Measurements from ENCODE around the gene MEIS1.

Gene MEIS1

GRCh38 chr2:66535574-66536289 is 100.8 kb downstream of the MEIS1 start:
- DNase-seq (ENCODE audit: low read depth in 2 of 2), result no peak

DNA sequence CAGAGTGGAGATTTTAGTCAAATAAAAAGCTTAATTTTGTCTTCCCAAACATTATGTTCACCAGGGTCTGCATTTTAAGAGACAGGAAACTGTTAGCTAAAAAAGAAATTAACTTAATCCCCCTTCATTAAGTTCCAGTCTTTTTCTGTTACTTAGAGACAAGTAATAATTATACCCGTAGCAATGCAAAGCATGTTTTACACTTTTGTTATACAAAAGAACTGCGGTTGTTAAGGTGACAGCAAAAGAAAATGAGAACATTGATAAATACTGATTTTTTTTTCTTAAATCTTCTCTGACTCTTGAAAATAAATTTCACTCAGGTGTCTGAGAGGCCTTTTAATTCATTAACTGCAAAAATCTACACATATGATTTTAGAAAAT is 101.4 kb downstream of the MEIS1 start:
- DNase-seq (ENCODE audit: low read depth in 2 of 2), result no peak

DNA sequence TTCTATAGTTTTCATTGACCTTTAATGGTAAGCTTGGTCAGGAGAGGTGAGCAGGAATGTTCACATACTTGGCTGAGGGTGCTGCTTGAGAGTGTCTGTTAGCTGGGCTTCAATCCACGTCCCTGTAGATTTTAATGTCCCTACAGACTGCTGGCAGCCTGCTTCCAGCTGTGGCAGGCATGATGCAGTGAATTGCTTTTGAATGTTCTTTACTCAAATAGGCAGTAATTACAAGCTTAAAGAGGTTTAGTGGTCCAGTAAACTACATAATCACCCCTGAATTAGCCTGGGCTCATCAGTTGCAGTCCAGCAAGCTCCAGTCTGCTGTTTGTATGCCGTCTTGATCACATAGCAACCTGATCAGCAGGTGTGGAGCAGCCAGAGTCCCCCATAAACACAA is 102.1 kb downstream of the MEIS1 start:
- DNase-seq (ENCODE audit: low read depth in 2 of 2), result no peak

DNA sequence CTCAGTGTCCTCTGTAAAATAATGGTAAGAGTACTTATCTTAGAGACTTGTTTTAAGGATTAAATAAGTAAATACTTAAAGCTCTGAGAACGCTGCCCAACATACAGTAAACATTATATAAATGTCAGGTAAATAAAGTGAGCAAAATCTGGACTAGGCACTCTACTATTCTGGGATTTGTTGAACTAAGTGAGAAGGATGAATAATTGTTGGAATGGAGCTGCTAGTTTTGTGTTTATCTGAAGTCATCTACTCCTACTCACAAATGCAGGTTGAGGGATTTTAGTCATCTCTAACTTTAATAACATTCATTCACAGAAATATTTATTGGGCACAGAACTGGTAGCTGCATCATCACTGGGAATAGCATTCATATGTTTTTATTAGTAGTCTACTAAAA is 103.4 kb downstream of the MEIS1 start:
- DNase-seq (ENCODE audit: low read depth in 2 of 2), result no peak

DNA sequence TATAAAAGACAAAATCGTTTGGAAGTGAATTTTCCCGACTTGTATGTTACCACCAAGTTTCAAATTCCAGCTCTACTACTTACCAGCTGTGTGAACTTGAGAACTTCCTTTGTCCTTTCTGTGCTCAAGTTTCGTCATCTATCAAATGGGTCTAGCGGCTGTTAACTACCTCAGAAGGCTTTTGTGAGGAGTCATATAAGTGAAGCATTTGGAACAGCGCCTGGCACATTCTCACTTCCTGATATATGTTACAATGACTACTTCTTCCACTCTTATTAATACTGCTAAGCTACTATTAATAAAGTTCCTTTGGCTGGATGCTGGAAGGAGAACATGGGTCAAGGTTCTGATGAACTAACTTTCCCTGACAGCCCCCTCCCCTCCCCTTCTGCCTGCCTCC is 104.5 kb downstream of the MEIS1 start:
- no peak for DNase-seq (ENCODE audit: low read depth in 2 of 2)

GRCh38 chr2:66541646-66542045 is 106.7 kb downstream of the MEIS1 start:
- no peak for DNase-seq (ENCODE audit: low read depth in 2 of 2)

DNA sequence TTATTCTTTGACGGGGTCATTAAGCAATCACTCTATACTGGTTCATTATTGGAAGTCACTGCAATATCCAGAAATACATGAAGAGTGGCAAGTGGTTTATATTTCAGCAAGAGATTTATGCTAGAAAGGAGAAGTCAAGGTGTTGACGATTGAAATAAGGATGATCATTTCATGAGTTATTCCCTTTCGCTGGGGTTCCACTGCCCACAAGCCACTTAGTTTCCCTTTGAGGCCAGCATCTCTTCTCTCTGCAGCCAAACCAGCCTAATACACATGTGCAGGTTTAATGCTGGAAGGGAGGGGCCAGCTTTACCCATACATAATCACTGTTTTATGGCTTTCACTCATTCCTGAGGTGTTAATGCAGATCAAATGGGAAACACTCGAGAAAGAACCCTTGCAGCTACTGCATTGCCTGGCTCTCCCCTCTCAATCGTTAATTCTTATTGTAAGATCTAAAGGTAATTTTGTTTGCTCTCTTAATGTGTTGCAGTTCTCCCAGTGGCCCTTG is 108.4 kb downstream of the MEIS1 start:
- DNase-seq (ENCODE audit: low read depth in 2 of 2), result no peak

GRCh38 chr2:66544258-66544657 is 109.3 kb downstream of the MEIS1 start:
- no peak for DNase-seq (ENCODE audit: low read depth in 2 of 2)

GRCh38 chr2:66545258-66545657 is 110.3 kb downstream of the MEIS1 start:
- no peak for DNase-seq (ENCODE audit: low read depth in 2 of 2)

GRCh38 chr2:66547118-66547517 is 112.2 kb downstream of the MEIS1 start:
- no peak for DNase-seq (ENCODE audit: low read depth in 2 of 2)

GRCh38 chr2:66547887-66548286 is 113.0 kb downstream of the MEIS1 start:
- no peak for DNase-seq (ENCODE audit: low read depth in 2 of 2)

DNA sequence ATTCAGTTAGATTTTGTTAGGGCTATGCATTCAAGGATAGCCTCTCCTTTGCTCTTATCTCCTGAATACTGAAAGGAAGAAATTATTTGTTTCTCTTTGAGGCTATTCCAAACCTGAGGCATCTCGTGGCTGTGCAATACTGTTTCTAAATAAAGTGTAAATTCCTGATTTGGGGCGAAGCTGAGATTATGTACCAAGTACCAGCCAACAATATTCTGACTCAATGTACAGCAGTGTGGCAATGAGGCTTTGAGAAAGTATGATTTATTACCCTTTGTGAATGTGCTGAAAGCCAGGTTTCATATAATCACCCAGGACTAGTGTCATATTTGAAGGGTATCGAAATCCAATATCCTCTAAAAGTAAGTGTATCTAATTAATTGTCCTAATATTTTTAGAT is 113.5 kb downstream of the MEIS1 start:
- no peak for DNase-seq (ENCODE audit: low read depth in 2 of 2)

DNA sequence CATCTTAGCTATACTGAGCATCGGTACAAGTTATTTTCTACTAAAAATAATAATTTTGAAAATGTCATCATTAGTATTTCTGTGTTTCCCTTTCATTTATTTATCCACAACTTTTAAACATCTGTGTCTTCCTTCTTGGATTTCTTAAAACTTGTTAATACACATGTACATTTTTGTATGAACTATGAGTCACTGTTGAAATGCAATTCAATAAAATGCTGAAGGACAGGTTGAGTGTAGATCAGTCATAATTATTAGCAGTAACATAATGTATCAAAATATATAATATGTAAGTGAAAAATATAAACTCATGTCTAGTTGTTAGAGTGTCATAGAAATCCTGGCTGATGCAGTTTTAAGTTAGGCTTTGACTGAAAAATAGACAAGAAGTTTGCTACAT is 115.9 kb downstream of the MEIS1 start:
- no peak for DNase-seq (ENCODE audit: low read depth in 2 of 2)

DNA sequence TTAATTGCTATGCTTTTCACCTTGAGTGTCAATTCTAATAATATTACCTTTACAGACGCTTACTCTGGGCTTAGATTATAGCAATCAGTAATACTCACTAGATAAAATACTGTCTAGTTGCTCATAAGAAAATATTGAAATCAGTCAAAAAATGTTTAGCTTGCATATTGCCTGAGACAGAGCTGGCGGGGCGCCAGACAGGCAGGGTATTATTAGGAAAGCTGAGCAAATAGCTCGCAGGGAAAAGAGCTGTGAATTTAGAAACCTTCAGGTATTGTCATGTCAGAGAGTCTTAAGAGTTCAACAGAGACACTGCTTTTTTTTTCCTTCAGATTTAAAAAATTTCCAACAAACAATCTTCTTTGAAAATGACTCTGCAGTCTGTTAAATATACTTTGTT is 118.4 kb downstream of the MEIS1 start:
- DNase-seq (ENCODE audit: low read depth in 2 of 2), result no peak

DNA sequence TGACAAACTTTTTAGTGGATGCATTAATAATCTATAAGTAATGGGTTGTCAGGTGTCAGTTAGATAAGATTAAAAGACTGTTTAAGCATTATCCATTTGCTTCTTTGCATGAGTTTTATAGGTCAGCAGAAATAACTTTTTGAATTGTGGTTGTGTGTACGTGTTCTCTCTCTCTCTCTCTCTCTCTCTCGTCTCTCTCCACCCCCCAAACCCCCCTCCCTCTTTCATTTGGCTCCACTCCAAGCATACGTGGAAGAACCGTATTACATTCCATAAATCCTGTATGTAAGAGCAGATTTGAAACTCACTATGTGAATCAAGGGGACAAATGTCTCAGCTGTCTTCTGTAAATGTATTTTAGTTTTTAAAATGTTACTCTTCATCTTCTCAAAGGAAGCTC is 120.2 kb downstream of the MEIS1 start:
- DNase-seq (ENCODE audit: low read depth in 2 of 2), result no peak

- no peak for DNase-seq (ENCODE audit: low read depth in 2 of 2)
Observed at GRCh38 chr2:66555501-66556324, 120.8 kb downstream of the MEIS1 start.

DNA sequence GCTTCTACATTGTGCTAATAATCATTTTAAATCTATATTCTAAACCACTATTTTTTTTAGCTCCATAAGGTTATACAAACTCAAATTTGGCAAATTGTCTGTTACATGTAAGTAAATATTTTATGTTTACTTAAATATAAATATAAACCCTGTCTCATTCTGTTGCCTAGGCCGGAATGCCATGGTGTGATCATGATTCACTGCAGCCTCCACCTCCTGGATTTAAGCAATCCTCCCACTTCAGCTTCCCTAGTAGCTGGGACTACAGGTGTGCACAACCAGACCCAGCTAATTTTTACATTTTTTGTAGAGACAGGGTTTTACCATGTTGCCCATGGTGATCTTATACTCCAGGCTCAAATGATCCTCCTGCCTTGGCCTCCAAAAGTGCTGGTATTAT is 124.7 kb downstream of the MEIS1 start:
- DNase-seq (ENCODE audit: low read depth in 2 of 2), result no peak

GRCh38 chr2:66560683-66561082 is 125.8 kb downstream of the MEIS1 start:
- DNase-seq (ENCODE audit: low read depth in 2 of 2), result no peak

DNA sequence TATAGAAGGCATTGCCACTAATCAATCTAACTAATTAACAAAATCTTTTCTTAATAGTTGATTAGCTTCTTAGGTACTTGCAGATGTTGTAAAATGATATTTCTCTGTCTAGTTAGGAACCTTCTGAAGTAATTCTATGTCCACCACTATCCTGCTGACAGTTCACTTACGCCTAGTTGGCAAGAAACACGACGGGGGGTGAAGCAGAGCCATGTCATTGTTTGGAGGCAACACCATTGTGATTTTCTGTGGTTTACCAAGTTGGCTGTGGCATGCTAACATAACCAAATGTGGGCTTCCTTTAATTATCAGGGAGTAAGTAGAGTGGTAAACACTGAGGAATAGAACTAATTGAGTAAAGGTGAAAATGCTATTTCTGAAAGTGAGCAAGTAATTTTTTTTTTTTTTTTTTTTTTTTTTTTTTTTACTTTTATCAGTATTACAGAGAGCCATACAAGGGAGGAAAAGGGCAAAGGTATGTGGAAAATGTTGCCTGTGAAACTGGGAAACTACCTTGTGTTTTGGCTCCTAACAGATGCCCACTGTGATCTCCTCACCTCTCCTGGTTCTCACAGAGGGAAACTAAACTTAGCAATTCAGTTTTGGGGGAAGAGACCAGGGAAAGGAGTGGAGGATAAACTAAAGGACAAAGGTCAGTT is 126.8 kb downstream of the MEIS1 start:
- no peak for DNase-seq (ENCODE audit: low read depth in 2 of 2)

DNA sequence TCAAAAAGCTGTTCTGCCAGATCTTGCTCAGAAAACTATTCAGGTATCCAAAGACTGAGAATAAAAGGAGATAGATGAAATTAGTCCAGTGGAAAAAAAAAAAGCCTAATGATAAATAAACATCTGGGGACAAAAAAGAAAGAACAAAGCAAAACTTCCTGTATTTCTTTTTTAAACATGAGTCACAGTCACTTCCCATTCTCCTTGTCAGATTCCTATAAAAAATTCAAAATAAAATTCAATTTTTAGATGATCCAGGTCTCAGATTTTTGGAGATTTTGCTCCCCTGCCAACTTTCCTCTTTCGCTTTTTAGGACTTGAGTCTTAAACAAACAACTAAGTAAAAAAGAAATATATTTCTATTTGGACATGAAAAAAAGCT is 127.4 kb downstream of the MEIS1 start:
- DNase-seq (ENCODE audit: low read depth in 2 of 2), result no peak

GRCh38 chr2:66563473-66563872 is 128.5 kb downstream of the MEIS1 start:
- no peak for DNase-seq (ENCODE audit: low read depth in 2 of 2)

DNA sequence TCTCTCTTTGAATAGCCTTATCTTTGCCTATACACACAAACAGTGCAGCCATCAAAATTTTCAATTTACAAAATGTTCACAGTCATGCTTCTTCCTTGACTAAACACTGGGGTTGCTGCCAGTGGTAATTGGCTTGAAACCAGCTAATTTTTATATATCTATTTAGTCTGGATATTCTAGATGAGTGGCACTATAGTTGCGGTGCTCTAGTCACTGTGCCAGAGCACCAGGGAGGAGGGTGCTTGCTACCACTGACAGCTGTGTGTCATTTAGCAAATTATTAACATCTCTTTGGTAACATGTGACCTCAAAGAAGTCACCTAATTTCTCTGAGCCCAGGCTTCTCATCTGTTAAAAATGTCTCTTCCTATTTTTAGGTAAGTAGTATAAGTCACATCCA is 130.4 kb downstream of the MEIS1 start:
- DNase-seq (ENCODE audit: low read depth in 2 of 2), result no peak
